Uterus (tissue), 2 donors: ENCODE measurements around the gene TULP3.

Source experiments
- POLR2A ChIP-seq, 2 donors: fragments of 450-650 bp; IDR thresholded peaks; one replicate each; pipeline ENCODE4 v1.6.1; 2016; ENCODE audit warnings: antibody characterized with exemption in 2 of 2, mild to moderate bottlenecking in 1 of 2, moderate library complexity in 1 of 2
- TF ChIP-seq, protein P1 (sequence below), 4 experiments: fragments of 200-600 bp in 2 of 4; fragments of 450-650 bp in 2 of 4; sonication (generic) in 2 of 4; IDR thresholded peaks; one replicate each; pipeline ENCODE4 v1.5.1; 2016 to 2019; ENCODE audit warnings: antibody characterized with exemption in 4 of 4, mild to moderate bottlenecking in 2 of 4, moderate library complexity in 1 of 4

DNA sequence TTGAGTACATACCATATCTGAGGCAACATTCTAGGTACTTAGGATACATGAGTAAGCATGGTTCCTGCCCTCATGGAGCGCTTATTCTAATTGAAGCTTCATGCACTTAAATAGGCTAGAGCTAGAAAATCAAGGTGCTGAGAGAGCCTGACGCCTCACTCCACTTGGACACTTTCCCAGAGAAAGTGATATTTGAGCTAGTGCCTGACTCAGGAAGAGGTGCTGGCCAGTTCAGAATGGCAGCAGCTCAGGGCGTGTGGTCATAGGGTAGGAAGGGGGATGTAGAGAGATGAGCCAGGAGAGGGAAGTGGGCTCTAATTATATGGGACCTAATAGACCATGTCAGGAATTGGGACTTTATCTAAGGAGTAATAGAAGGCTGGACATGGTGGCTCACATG is 33.3 kb downstream of the TULP3 start:
- TF ChIP-seq, protein P1, sequence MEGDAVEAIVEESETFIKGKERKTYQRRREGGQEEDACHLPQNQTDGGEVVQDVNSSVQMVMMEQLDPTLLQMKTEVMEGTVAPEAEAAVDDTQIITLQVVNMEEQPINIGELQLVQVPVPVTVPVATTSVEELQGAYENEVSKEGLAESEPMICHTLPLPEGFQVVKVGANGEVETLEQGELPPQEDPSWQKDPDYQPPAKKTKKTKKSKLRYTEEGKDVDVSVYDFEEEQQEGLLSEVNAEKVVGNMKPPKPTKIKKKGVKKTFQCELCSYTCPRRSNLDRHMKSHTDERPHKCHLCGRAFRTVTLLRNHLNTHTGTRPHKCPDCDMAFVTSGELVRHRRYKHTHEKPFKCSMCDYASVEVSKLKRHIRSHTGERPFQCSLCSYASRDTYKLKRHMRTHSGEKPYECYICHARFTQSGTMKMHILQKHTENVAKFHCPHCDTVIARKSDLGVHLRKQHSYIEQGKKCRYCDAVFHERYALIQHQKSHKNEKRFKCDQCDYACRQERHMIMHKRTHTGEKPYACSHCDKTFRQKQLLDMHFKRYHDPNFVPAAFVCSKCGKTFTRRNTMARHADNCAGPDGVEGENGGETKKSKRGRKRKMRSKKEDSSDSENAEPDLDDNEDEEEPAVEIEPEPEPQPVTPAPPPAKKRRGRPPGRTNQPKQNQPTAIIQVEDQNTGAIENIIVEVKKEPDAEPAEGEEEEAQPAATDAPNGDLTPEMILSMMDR (IDR thresholded peaks at IDR 0.05), result no peak
- TF ChIP-seq POLR2A (IDR thresholded peaks at IDR 0.05), result no peak
